ENCODE data around the gene NUP205.

NUP205 gene

DNA sequence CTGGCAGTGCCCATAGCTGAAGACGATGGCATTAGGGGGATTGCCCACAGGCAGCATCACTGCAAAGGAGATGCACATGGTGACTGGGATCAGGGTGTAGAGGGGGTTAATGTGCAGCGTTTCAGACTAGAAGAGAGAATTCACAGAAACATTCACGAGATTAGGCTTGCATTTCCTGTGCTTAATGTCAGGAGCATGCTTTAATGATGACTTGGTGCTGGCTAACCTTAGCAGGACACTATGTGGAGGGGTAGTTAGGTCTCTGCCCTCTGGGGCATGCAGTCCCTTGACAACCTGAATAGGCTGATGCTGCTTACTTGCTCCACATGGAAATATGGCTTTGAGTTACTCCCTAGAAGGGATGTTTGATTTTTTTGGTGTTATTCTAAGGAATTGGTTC is 126.4 kb downstream of the NUP205 start:
- Histone ChIP-seq H3K27ac (ENCODE audit: low read length) (no peak overlapping the region), H3K9ac (ENCODE audit: low read length) (no peak overlapping the region)

DNA sequence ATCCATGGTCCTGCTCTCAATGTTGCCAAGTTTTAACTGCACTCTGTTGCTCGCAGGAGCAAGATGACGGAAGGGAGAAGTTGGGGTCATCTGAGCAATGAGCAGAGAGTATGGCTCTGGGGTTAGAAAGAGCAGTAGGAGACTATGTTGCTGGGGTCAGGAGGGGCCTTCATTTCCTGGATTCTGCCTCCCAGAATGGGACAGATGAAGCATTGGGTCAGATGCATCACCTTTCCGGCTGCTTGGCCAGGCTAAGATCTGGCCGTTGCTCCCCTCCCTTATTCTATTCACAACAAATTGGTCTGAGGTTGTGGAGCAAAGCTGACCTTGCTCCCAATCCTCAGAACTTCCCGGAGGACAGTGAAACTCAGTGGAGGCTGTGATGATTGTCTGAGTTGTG is 127.0 kb downstream of the NUP205 start:
- H3K9ac ChIP-seq (ENCODE audit: low read length): no peak overlapping the region
- H2AFZ ChIP-seq (ENCODE audit: low read depth, low read length): no peak overlapping the region
- H3K27ac ChIP-seq (ENCODE audit: low read length): no peak overlapping the region
- peaks cover 8% of the 10 kb centered on the region for H3K4me1 ChIP-seq (ENCODE audit: low read length)
- no peaks in the 10 kb centered on the region for H4K20me1 ChIP-seq (ENCODE audit: insufficient read depth, low read length)
- TF ChIP-seq, protein P1, sequence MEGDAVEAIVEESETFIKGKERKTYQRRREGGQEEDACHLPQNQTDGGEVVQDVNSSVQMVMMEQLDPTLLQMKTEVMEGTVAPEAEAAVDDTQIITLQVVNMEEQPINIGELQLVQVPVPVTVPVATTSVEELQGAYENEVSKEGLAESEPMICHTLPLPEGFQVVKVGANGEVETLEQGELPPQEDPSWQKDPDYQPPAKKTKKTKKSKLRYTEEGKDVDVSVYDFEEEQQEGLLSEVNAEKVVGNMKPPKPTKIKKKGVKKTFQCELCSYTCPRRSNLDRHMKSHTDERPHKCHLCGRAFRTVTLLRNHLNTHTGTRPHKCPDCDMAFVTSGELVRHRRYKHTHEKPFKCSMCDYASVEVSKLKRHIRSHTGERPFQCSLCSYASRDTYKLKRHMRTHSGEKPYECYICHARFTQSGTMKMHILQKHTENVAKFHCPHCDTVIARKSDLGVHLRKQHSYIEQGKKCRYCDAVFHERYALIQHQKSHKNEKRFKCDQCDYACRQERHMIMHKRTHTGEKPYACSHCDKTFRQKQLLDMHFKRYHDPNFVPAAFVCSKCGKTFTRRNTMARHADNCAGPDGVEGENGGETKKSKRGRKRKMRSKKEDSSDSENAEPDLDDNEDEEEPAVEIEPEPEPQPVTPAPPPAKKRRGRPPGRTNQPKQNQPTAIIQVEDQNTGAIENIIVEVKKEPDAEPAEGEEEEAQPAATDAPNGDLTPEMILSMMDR (IDR thresholded peaks at IDR 0.05; ENCODE audit: low read depth, low read length): no peak
- H3K36me3 ChIP-seq (replicated peaks; ENCODE audit: low read depth, low read length): no peaks in the 10 kb centered on the region
- no peaks in the 10 kb centered on the region for H3K79me2 ChIP-seq (ENCODE audit: low read length)
- no peaks in the 10 kb centered on the region for H3K9me3 ChIP-seq (ENCODE audit: insufficient read depth, low read length)
- H3K27me3 ChIP-seq (ENCODE audit: low read depth, low read length): no peaks in the 10 kb centered on the region
- no peak overlapping the region for H3K4me2 ChIP-seq (ENCODE audit: low read length)
- no peak overlapping the region for H3K4me3 ChIP-seq (ENCODE audit: low read length)

More for the DNA sequence above, 126.4 kb downstream of the NUP205 start:
- no peaks in the 10 kb centered on the region for H3K36me3 ChIP-seq (replicated peaks; ENCODE audit: low read depth, low read length)
- H3K4me1 ChIP-seq (ENCODE audit: low read length): peaks cover 8% of the 10 kb centered on the region
- H3K79me2 ChIP-seq (ENCODE audit: low read length): no peaks in the 10 kb centered on the region
- no peak for TF ChIP-seq EZH2phosphoT487 (IDR thresholded peaks at IDR 0.05; ENCODE audit: low read depth)
- TF ChIP-seq, protein P1 (IDR thresholded peaks at IDR 0.05; ENCODE audit: low read depth, low read length): no peak
- no peak overlapping the region for H3K4me2 ChIP-seq (ENCODE audit: low read length)
- no peak overlapping the region for H3K4me3 ChIP-seq (ENCODE audit: low read length)
- no peaks in the 10 kb centered on the region for H4K20me1 ChIP-seq (ENCODE audit: insufficient read depth, low read length)
- no peak overlapping the region for H2AFZ ChIP-seq (ENCODE audit: low read depth, low read length)
- no peaks in the 10 kb centered on the region for H3K9me3 ChIP-seq (ENCODE audit: insufficient read depth, low read length)
- no peaks in the 10 kb centered on the region for H3K27me3 ChIP-seq (ENCODE audit: low read depth, low read length)

GRCh38 chr7:135685306-135686084 is 127.8 kb downstream of the NUP205 start:
- H3K4me3 ChIP-seq (ENCODE audit: low read length): no peak overlapping the region
- no peak for TF ChIP-seq EZH2phosphoT487 (IDR thresholded peaks at IDR 0.05; ENCODE audit: low read depth)
- TF ChIP-seq, protein P1 (IDR thresholded peaks at IDR 0.05; ENCODE audit: low read depth, low read length): no peak
- no peak overlapping the region for H3K27ac ChIP-seq (ENCODE audit: low read length)
- H3K27me3 ChIP-seq (ENCODE audit: low read depth, low read length): no peaks in the 10 kb centered on the region
- no peak overlapping the region for H2AFZ ChIP-seq (ENCODE audit: low read depth, low read length)
- H3K9me3 ChIP-seq (ENCODE audit: insufficient read depth, low read length): no peaks in the 10 kb centered on the region
- no peak overlapping the region for H3K9ac ChIP-seq (ENCODE audit: low read length)
- peaks cover 8% of the 10 kb centered on the region for H3K4me1 ChIP-seq (ENCODE audit: low read length)
- no peaks in the 10 kb centered on the region for H3K79me2 ChIP-seq (ENCODE audit: low read length)
- no peaks in the 10 kb centered on the region for H4K20me1 ChIP-seq (ENCODE audit: insufficient read depth, low read length)
- H3K4me2 ChIP-seq (ENCODE audit: low read length): no peak overlapping the region
- no peaks in the 10 kb centered on the region for H3K36me3 ChIP-seq (replicated peaks; ENCODE audit: low read depth, low read length)

DNA sequence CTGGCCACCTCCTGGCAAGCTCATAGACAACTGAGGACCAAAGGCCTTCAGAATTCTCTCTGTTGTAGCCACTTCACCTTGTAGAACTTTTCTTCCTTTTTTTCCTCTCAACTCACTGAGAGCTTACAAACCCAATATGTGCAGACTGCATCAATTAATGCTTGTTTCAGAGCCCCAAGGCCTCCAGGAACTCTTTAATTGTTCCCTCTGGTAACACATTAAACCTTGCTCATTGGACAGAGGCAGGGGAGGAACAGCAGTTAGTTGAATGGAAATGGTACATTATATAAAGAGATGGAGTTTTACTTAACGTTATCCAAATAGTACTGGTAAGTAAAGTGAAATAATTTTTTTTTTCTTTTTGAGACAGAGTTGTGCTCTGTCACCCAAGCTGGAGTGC is 129.7 kb downstream of the NUP205 start:
- H2AFZ ChIP-seq (ENCODE audit: low read depth, low read length): no peak overlapping the region
- H3K27ac ChIP-seq (ENCODE audit: low read length): no peak overlapping the region
- H3K36me3 ChIP-seq (replicated peaks; ENCODE audit: low read depth, low read length): no peaks in the 10 kb centered on the region
- H3K27me3 ChIP-seq (ENCODE audit: low read depth, low read length): no peaks in the 10 kb centered on the region
- no peak for TF ChIP-seq EZH2phosphoT487 (IDR thresholded peaks at IDR 0.05; ENCODE audit: low read depth)
- TF ChIP-seq, protein P1 (IDR thresholded peaks at IDR 0.05; ENCODE audit: low read depth, low read length): no peak
- H3K9me3 ChIP-seq (ENCODE audit: insufficient read depth, low read length): no peaks in the 10 kb centered on the region
- H3K4me3 ChIP-seq (ENCODE audit: low read length): no peak overlapping the region
- no peaks in the 10 kb centered on the region for H3K4me1 ChIP-seq (ENCODE audit: low read length)
- H4K20me1 ChIP-seq (ENCODE audit: insufficient read depth, low read length): no peaks in the 10 kb centered on the region
- no peaks in the 10 kb centered on the region for H3K79me2 ChIP-seq (ENCODE audit: low read length)
- H3K4me2 ChIP-seq (ENCODE audit: low read length): no peak overlapping the region
- no peak overlapping the region for H3K9ac ChIP-seq (ENCODE audit: low read length)
